ACC112 (cell line): ENCODE measurements around the gene MFSD6L.

Experiments used
- H2AFZ ChIP-seq: fragments of 200-600 bp; sonication (generic); one replicate; pipeline ENCODE4 v1.6.0; 2017; ENCODE audit warnings: antibody characterized with exemption, low read length; ENCODE audit not compliant: unreplicated experiment
- H3K27ac ChIP-seq: fragments of 200-600 bp; sonication (generic); 2 replicates; pipeline ENCODE4 v1.5.1; 2014; ENCODE audit warnings: low read depth, mild to moderate bottlenecking, antibody characterized with exemption, low read length, moderate library complexity
- H3K27me3 ChIP-seq: fragments of 200-600 bp; sonication (generic); 2 replicates; pipeline ENCODE4 v1.6.1; 2014; ENCODE audit warnings: mild to moderate bottlenecking, antibody characterized with exemption, low read length, moderate library complexity, mixed read lengths; ENCODE audit not compliant: insufficient read depth
- H3K36me3 ChIP-seq: fragments of 200-600 bp; sonication (generic); 2 replicates; pipeline ENCODE4 v1.6.1; 2016; ENCODE audit warnings: mild to moderate bottlenecking, antibody characterized with exemption, low read length, moderate library complexity, mixed read lengths; ENCODE audit not compliant: insufficient read depth
- H3K4me1 ChIP-seq: fragments of 200-600 bp; sonication (generic); one replicate; pipeline ENCODE4 v1.6.1; 2016; ENCODE audit warnings: low read length, mixed read lengths; ENCODE audit not compliant: insufficient read depth, unreplicated experiment, control insufficient read depth
- H3K4me3 ChIP-seq: fragments of 200-600 bp; sonication (generic); 2 replicates; pipeline ENCODE4 v1.5.1; 2014; ENCODE audit warnings: mild to moderate bottlenecking, low read depth, low read length
- H3K79me2 ChIP-seq: fragments of 200-600 bp; sonication (generic); one replicate; pipeline ENCODE4 v1.6.0; 2016; ENCODE audit warnings: low read length; ENCODE audit not compliant: control insufficient read depth, unreplicated experiment, insufficient read depth

MFSD6L gene

GRCh38 chr17:8835631-8836364, 36.6 kb upstream of the MFSD6L start:
- Histone ChIP-seq H3K79me2 (no peaks in the 10 kb centered on the region), H3K27ac (no peak overlapping the region), H3K36me3 (no peaks in the 10 kb centered on the region), H3K4me1 (no peaks in the 10 kb centered on the region), H3K4me3 (no peak overlapping the region), H3K27me3 (peaks cover 8% of the 10 kb centered on the region; the same call in 1 of the 2 replicates), H2AFZ (no peak overlapping the region)

GRCh38 chr17:8835106-8835505, 35.9 kb upstream of the MFSD6L start:
- Histone ChIP-seq H3K27me3 (peaks cover 8% of the 10 kb centered on the region; the same call in 1 of the 2 replicates), H3K27ac (no peak overlapping the region), H3K4me1 (no peaks in the 10 kb centered on the region), H3K79me2 (no peaks in the 10 kb centered on the region), H3K36me3 (no peaks in the 10 kb centered on the region), H2AFZ (no peak overlapping the region), H3K4me3 (no peak overlapping the region)

- H2AFZ ChIP-seq: no peak overlapping the region
These were observed 33.7 kb upstream of the MFSD6L start for GRCh38 chr17:8832711-8833352.

GRCh38 chr17:8831234-8831849, 32.2 kb upstream of the MFSD6L start:
- Histone ChIP-seq H3K4me3 (no peak overlapping the region), H3K27ac (no peak overlapping the region), H2AFZ (no peak overlapping the region), H3K4me1 (no peaks in the 10 kb centered on the region), H3K36me3 (no peaks in the 10 kb centered on the region), H3K27me3 (no peaks in the 10 kb centered on the region; the same call in 1 of the 2 replicates), H3K79me2 (no peaks in the 10 kb centered on the region)

More at GRCh38 chr17:8832711-8833352, 33.7 kb upstream of the MFSD6L start:
- Histone ChIP-seq H3K27me3 (no peaks in the 10 kb centered on the region; the same call in 1 of the 2 replicates), H3K27ac (no peak overlapping the region), H3K4me3 (no peak overlapping the region), H3K4me1 (no peaks in the 10 kb centered on the region), H3K79me2 (no peaks in the 10 kb centered on the region), H3K36me3 (no peaks in the 10 kb centered on the region)

- Histone ChIP-seq H3K27me3 (no peaks in the 10 kb centered on the region; the same call in 1 of the 2 replicates), H3K36me3 (no peaks in the 10 kb centered on the region), H3K4me1 (no peaks in the 10 kb centered on the region), H3K27ac (no peak overlapping the region), H2AFZ (no peak overlapping the region), H3K4me3 (no peak overlapping the region), H3K79me2 (no peaks in the 10 kb centered on the region)
These were observed 31.0 kb upstream of the MFSD6L start for GRCh38 chr17:8830141-8830540.

GRCh38 chr17:8829036-8829941, 30.1 kb upstream of the MFSD6L start:
- peaks cover 3% of the 10 kb centered on the region; the same call in 1 of the 2 replicates for H3K27me3 ChIP-seq
- no peaks in the 10 kb centered on the region for H3K79me2 ChIP-seq
- no peaks in the 10 kb centered on the region for H3K36me3 ChIP-seq
- H3K4me3 ChIP-seq: no peak overlapping the region
- no peaks in the 10 kb centered on the region for H3K4me1 ChIP-seq
- H2AFZ ChIP-seq: no peak overlapping the region
- no peak overlapping the region for H3K27ac ChIP-seq

GRCh38 chr17:8828517-8828875, 29.3 kb upstream of the MFSD6L start:
- no peaks in the 10 kb centered on the region for H3K79me2 ChIP-seq
- H3K4me1 ChIP-seq: no peaks in the 10 kb centered on the region
- no peak overlapping the region for H3K27ac ChIP-seq
- H3K36me3 ChIP-seq: no peaks in the 10 kb centered on the region
- H3K27me3 ChIP-seq: peaks cover 4% of the 10 kb centered on the region; the same call in 1 of the 2 replicates
- H2AFZ ChIP-seq: no peak overlapping the region
- H3K4me3 ChIP-seq: no peak overlapping the region

GRCh38 chr17:8826808-8827435, 27.8 kb upstream of the MFSD6L start:
- no peaks in the 10 kb centered on the region for H3K79me2 ChIP-seq
- H3K27me3 ChIP-seq: peaks cover 4% of the 10 kb centered on the region; the same call in 1 of the 2 replicates
- H3K36me3 ChIP-seq: no peaks in the 10 kb centered on the region
- H3K27ac ChIP-seq: no peak overlapping the region
- no peaks in the 10 kb centered on the region for H3K4me1 ChIP-seq
- no peak overlapping the region for H3K4me3 ChIP-seq
- no peak overlapping the region for H2AFZ ChIP-seq

- H3K4me3 ChIP-seq: no peak overlapping the region
- H3K36me3 ChIP-seq: no peaks in the 10 kb centered on the region
- no peaks in the 10 kb centered on the region for H3K79me2 ChIP-seq
- H2AFZ ChIP-seq: no peak overlapping the region
- H3K27ac ChIP-seq: no peak overlapping the region
- peaks cover 11% of the 10 kb centered on the region; the same call in 1 of the 2 replicates for H3K27me3 ChIP-seq
- no peaks in the 10 kb centered on the region for H3K4me1 ChIP-seq
These were observed 26.6 kb upstream of the MFSD6L start for GRCh38 chr17:8825802-8826201.

GRCh38 chr17:8823279-8823678, 24.1 kb upstream of the MFSD6L start:
- Histone ChIP-seq H3K27me3 (peaks cover 22% of the 10 kb centered on the region; the same call in 1 of the 2 replicates), H3K36me3 (no peaks in the 10 kb centered on the region), H3K27ac (no peak overlapping the region), H3K4me1 (no peaks in the 10 kb centered on the region), H3K4me3 (no peak overlapping the region), H3K79me2 (no peaks in the 10 kb centered on the region), H2AFZ (no peak overlapping the region)
